Pancreas (tissue), 10 donors: ENCODE measurements around the gene GEN1. TPM values are rescaled to one million over a fixed set of nuclear protein-coding genes. Genes with fewer than 3 reads are reported as not detected.

ENCODE experiments used
- ATAC-seq, 4 donors: fragments of 200-7000 bp; cut with Tn5 transposase; one replicate each; pipeline versions ENCODE4 v1.8.0 to v1.9.1; 2020; ENCODE audit warnings: mild to moderate bottlenecking in 4 of 4, moderate library complexity in 4 of 4
- DNase-seq, 6 donors: peaks; one replicate each; pipeline ENCODE4 v3.0.0-alpha.2; 2020
- FAIRE-seq: peaks from 2 replicates; lab custom pipeline; 2012; peaks lifted over from hg19 to GRCh38; lab: Jason Lieb, UNC
- H3K27ac ChIP-seq, 4 donors: fragments of 200-600 bp; sonication (generic); 1 replicate in 3 of 4; 2 replicates in 1 of 4; pipeline versions ENCODE4 v1.5.0 to v1.8.0; 2020
- H3K27me3 ChIP-seq, 4 donors: fragments of 200-600 bp; one replicate each; pipeline ENCODE4 v1.8.0; 2021
- H3K36me3 ChIP-seq, 3 donors: fragments of 200-600 bp; sonication (generic) in 1 of 3; one replicate each; pipeline versions ENCODE4 v1.5.0 to v1.8.0; 2020 to 2021
- H3K4me1 ChIP-seq, 3 donors: fragments of 200-600 bp; one replicate each; pipeline ENCODE4 v1.8.0; 2021
- H3K4me3 ChIP-seq, 4 donors: fragments of 200-600 bp; sonication (generic) in 2 of 4; one replicate each; pipeline versions ENCODE4 v1.5.0 to v1.8.0; 2020 to 2021
- H3K9me3 ChIP-seq, 4 donors: fragments of 200-600 bp; one replicate each; pipeline ENCODE4 v1.8.0; 2021
- CTCF ChIP-seq, 4 donors: fragments of 200-600 bp; sonication (generic) in 3 of 4; IDR thresholded peaks; one replicate each; pipeline versions ENCODE4 v1.5.0 to v1.8.0; 2021; ENCODE audit warnings: antibody characterized with exemption in 4 of 4
- WGBS, 2 donors: extraction: QIAGEN DNeasy Blood & Tissue Kit; methylation state at CpG; one replicate each; pipeline ENCODE4 v1.1.7; 2013; 5-methylcytosine and 5-hydroxymethylcytosine counted together
- intact Hi-C, 3 donors: fragments of 100-400 bp; cut with DNase I; formaldehyde crosslinking; loops; one replicate each; pipeline versions ENCODE4 v1.11.1 to v1.14.2; 2022
- polyA plus RNA-seq, 2 donors: library from polyadenylated mRNA; stranded (reverse); fragments of 200-250 nt; gene quantifications; one replicate each; pipeline ENCODE4 v1.2.3, GENCODE V29; 2013
- total RNA-seq, 6 donors: library from RNA; stranded (reverse); fragmentation: NEBNext Ultra II Directional in 4 of 6; extraction: Animal tissue kit (Norgen Biotek cat#: 25700) in 4 of 6; gene quantifications; one replicate each; pipeline versions ENCODE4 v1.2.1 to v1.2.4, GENCODE V29; 2021 to 2023
- donor health status: healthy with polysubstance abuse.
- donor health status: DM: no; HTN: no; CAD: no; lungs with moderate emphysema.
- donor health status: DM: no; HTN: no; CAD: no.
- donor health status: control.
- donor health status: control.
- donor health status: Bipolar disorder and iron deficiency.
- donor health status: DM: yes; HTN: yes; CAD: no.
- donor health status: DM: no; HTN: no; CAD: no.
- donor health status: DM: no; HTN: no; CAD: no.
- donor health status: DM: yes; HTN: yes; CAD: no.

The GEN1 gene
- total and polyA plus RNA-seq, 8 donors: 1.4 to 5.0 (median 2.4) TPM

GRCh38 chr2:17816396-17817245, 62.7 kb downstream of the GEN1 start, which contains the start of gene MSGN1:
MSGN1 (plus strand) TSS chr2:17816460; CDS start chr2:17816519, 59 bp downstream.
- H3K27me3 ChIP-seq: no peaks in the 10 kb centered on the region
- intact Hi-C loops: no loop called here
- no peak within 1 kb of the TSS for H3K4me3 ChIP-seq
- no peak within 1 kb of the TSS for H3K27ac ChIP-seq
- DNase-seq (peak in 1 of 6 donors; percentile 49), FAIRE-seq (no peak), ATAC-seq (no peak)
- 86 to 91% methylated on average over 26 of the region's 26 CpGs for WGBS, 2 donors
- no peaks in the 10 kb centered on the region for H3K9me3 ChIP-seq
- H3K36me3 ChIP-seq: no peaks in the 10 kb centered on the region
- H3K4me1 ChIP-seq: no peaks in the 10 kb centered on the region
- TF ChIP-seq CTCF (IDR thresholded peaks at IDR 0.05): no peak

GRCh38 chr2:17818235-17818815, 64.4 kb downstream of the GEN1 start:
- TF ChIP-seq CTCF (IDR thresholded peaks at IDR 0.05): no peak
- no peak for DNase-seq
- no peaks in the 10 kb centered on the region for H3K9me3 ChIP-seq
- no peaks in the 10 kb centered on the region for H3K36me3 ChIP-seq
- intact Hi-C loops: no loop called here
- no peak for FAIRE-seq
- no peak overlapping the region for H3K4me3 ChIP-seq
- ATAC-seq: no peak
- no peaks in the 10 kb centered on the region for H3K27me3 ChIP-seq
- H3K27ac ChIP-seq: no peak overlapping the region
- WGBS, 2 donors: 50 to 73% methylated on average over 2 of the region's 2 CpGs
- H3K4me1 ChIP-seq: no peaks in the 10 kb centered on the region

- intact Hi-C loops: no loop called here
- no peaks in the 10 kb centered on the region for H3K27me3 ChIP-seq
- no peaks in the 10 kb centered on the region for H3K4me1 ChIP-seq
- no peak overlapping the region for H3K4me3 ChIP-seq
- DNase-seq (no peak), FAIRE-seq (no peak), ATAC-seq (no peak)
- TF ChIP-seq CTCF (IDR thresholded peaks at IDR 0.05): no peak
- no peak overlapping the region for H3K27ac ChIP-seq
- WGBS, 2 donors: 75 to 85% methylated on average over 3 of the region's 3 CpGs
- no peaks in the 10 kb centered on the region for H3K9me3 ChIP-seq
- H3K36me3 ChIP-seq: no peaks in the 10 kb centered on the region
Measured at GRCh38 chr2:17821080-17821479, 67.1 kb downstream of the GEN1 start.

- Histone ChIP-seq H3K4me3 (no peak overlapping the region), H3K4me1 (no peaks in the 10 kb centered on the region), H3K27me3 (no peaks in the 10 kb centered on the region), H3K27ac (no peak overlapping the region), H3K9me3 (no peaks in the 10 kb centered on the region), H3K36me3 (no peaks in the 10 kb centered on the region)
- no peak for FAIRE-seq
- WGBS, 2 donors: 59 to 64% methylated on average over 7 of the region's 7 CpGs
- no peak for ATAC-seq
- TF ChIP-seq CTCF (IDR thresholded peaks at IDR 0.05): no peak
- DNase-seq: no peak
- intact Hi-C loops: no loop called here
Measured at GRCh38 chr2:17821535-17822444, 67.9 kb downstream of the GEN1 start.
